Pulmonary artery endothelial cell (primary cell): Measurements from ENCODE around the gene ISM1. TPM values are rescaled to one million over a fixed set of nuclear protein-coding genes. Genes with fewer than 3 reads are reported as not detected.

Source experiments
- DNase-seq: peaks from one replicate; pipeline ENCODE4 v3.0.0-alpha.2; 2011; ENCODE audit warnings: low read depth, low spot score
- total RNA-seq: library from RNA; depleted of rRNA; stranded (reverse); fragments of >200 nt; gene quantifications from 2 replicates; pipeline ENCODE4 v1.2.3, GENCODE V29; 2014

Gene ISM1
- total RNA-seq = under 0.01 and 0.04 TPM in 2 replicates

DNA sequence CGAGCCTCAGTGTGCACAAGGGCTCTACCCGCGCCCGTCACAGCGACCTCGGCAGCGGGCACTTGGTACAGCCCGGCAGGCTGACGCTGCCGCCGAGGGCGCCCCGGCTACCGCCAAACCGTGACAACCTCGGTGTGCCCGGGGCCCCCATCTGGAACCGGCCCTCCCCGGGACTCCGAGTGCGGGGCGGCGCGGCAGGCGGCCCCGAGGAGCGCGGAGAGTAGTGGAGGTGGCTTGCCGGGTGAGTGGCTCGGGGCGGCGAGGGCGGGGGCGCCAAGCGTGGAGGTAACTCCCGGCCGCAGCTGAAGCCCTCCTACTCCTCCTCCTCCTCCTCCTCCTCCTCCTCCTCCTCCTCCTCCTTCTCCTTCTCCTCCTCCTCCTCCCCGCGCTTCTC, at the start of gene ISM1:
Gene ISM1, plus strand, starts transcription at position 371 of the 394 bp plus-strand sequence. CDS start 503 bp downstream, outside the sequence.
- no peak for DNase-seq

DNA sequence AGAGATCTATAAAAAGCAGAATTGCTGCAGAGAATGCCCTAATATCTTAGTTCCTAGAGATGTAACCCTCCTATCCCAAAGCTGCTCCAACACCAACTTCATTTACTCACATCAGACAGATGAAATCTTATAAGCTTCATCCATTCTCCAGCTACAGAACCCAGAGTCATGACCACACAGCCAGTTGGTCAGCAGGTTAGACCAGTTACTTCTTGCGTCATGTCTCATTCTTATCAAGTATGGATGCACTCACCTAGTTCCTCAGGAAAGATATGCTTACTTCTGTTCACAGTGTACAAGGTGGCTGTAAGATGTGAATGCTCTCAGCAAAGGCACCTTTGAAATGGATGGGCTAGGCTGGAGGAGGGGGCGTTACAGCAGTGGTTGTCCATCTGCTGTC, 47.9 kb upstream of the ISM1 start:
- no peak for DNase-seq

DNA sequence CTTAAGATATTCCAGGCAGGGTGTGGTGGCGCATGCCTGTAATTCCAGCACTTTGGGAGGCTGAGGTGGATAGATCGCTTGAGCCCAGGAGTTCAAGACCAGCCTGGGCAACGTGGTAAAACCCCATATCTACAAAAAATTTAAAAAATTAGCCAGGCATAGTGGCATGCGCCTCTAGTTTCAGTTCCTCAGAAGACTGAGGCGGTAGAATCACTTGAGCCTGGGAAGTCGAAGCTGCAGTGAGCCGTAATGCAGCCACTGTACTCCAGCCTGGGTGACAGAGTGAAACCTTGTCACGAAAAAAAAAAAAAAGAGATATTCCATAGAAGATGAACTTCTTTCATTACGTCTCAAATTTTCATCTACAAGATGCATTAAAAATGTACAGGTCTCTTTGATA, 46.7 kb upstream of the ISM1 start:
- DNase-seq = no peak

DNA sequence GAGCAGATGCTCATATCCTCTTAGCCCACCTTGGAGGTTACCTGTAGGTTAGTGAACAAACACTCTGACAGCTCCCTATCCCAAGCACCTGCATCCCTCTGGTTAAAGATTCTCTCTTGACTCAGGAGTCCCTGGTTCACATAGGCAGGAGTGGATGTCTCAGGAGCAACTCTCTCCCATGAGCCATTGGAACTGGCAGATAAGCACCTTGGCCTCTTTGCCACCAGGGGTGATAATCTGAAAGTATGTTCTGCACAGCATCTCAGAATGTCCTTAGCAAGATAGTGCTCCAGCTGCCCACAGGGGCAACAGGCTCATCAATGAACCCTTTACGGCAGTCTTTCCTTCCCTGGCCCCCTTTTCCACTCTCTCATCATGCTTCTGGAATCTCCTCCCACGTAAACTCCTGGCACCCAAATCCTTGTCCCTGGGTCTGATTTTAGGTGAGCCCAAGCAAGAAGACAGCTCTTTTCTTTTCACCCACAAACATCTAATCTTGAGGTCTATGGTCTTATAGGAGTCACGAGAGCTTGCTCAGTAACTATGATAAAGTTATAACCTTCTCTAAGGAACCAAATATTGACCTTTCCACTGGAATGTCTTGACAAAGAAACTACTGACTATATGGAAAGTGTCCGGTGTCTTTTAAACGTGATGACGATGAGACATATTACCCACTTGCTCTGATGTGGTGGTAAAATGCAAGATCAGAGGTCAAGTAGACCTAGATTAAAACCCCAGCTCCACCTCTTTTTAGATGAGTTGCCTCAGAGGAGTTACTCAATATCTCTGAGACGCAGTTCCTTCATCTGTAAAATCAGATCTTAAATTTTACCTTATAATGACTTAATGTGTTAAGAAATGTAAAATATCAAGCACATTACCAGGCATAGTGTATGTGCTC, 39.8 kb upstream of the ISM1 start:
- no peak for DNase-seq

DNA sequence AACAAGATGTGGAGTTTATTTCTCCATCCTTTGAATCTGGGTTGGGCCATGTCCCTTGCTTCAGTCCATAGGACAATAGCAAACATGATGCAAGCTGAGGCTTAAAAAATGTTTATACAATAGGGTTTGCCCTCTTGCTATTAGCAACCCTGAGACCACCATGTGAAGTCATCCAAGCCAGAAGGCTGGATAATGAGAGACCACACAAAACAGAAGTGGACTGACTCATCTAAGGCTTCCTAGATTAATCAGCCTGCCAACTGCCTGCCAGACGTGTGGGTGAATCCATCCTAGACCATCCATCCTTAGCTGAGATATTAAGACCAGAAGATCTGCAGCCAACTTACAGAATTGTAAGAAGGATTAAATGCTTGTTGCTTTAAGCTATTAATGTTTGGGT, 38.1 kb upstream of the ISM1 start:
- no peak for DNase-seq

DNA sequence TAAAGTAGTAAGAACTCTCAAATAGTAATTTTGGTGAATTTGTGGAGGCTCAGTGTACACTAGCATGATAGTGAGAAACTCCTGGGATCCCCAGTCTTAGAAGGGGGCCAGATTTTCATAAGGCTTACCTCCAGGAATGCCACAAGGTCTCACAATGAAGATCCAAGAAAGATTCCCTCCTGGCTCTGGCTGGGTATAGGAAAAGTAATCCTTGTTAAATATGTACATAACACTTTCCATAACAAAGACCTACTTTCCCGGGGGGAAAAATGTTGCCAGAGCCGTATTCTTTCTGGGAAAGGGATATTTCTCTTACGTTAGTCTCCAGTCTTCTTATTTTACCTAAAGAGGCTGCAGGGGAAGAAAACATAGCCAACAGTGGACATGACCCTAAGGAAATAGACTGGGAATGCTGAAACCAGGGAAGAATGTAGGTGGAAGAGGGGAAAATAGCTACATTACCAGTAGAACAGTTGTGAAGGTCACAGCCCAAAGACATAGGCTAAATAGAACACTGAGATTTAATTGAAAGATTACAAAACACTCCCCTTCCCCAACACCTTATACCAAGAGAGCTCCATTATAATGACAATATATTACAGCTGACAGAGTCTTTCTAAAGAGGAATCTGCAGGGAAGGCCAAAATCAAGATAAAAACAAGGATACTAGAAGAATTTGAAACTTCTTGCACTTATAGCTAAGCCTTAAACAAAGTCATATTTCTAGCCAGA, 34.9 kb upstream of the ISM1 start:
- DNase-seq = no peak

DNA sequence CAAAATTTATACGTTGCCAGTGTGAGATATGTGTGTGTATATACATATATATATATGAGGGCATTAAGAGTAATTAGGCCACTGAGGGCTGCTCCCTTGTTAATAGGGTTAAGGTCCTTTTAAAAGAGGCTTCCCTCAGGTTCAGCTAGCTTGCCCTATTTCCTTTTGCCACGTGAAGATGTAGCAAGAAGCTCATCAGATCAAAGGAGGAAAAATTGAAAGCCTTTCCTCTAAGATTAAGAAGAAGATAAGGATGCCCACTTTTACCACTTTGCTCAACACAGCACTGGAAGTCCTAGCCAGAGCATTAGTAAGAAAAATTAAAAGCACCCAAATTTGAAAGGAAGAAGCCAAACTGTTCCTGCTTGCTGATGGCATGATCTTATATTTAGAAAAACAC, 33.2 kb upstream of the ISM1 start:
- DNase-seq = no peak

DNA sequence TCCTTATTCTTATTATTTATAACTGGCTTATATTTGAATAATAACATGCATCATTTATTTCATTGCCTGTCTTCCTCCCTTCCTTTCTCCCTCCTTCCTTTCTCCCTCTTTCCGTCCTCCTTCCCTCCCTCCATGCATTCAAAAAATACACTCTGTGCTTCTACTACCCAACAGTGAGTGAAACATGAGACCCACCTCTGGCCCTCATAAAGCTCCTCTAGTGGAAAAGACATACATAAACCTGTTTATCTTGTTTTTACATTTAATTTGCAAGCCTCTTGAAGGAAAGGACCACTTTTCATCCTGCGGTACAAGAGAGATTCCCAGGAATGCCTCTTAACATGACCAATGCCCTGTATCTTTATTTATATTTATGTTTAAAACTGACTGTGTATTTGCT, 21.8 kb upstream of the ISM1 start:
- no peak for DNase-seq

DNA sequence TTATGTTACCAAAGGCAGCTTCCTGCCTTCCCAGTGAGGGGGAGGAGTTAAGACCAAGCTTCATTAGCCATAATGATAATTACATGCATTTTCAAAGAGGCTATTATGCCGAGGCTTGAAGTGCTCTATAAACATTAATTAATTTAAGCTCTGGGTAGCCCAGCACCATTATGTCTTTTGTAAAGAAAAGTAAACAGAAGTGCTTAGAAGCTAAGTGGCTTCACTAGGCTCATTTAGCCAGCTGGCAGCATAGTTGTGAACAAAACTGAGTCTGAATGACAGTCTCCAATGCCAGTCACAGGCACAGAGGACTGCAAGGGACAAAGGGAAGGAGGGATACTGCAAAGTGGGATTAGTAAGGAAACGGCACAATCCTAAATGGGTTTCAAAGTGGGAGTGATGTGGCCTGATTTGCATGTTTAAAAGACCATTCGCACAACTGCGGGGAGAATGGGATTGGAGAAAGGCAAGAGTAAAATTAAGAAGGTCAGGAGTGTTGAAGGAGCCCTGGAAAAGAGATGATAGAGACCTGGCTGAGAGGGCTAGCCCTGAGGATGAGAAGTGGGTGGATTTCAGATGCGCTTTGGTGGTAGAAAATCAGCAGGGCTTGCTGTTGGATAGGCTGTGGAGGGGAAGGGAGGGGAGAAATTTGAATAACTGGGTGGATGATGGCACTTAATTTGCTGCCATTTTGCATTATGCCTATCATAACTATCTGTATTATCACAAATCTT, 20.1 kb upstream of the ISM1 start:
- DNase-seq = no peak

DNA sequence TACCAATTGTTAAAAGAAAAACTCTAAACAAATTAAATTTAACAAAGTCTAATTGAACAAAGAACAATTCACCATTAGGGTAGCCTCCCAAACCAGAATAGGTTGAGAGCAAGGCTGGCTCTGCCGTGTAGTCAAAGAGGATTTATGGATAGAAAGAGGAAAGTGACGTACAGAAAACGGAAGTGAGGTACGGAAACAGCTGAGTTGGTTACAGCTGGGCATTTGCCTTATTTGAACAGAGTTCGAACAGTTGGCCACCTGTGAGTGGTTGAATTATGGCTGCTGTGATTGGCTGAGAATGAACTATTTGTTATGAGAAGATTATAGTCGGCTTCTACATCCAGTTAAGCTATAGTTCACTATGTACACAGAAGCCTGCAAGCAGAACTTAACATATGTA, 18.5 kb upstream of the ISM1 start:
- DNase-seq = no peak

DNA sequence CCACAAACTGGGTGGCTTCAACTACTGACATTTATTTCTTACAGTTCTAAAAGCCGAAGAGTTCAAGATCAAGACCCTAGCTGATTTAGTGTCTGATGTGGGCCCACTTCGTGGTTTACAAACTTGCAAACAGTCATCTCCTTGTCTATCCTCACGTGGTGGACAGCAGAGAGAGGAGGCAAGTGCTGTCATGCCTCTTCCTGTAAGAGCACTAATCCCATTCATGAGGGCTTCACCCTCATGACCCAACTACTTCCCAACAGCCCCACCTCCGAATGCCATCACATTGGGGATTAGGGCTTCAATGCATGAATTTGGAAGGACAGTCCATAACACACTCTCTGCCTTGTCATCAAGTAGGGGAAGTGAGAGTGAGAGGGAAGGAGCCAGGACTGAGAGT, 15.6 kb upstream of the ISM1 start:
- DNase-seq = no peak

DNA sequence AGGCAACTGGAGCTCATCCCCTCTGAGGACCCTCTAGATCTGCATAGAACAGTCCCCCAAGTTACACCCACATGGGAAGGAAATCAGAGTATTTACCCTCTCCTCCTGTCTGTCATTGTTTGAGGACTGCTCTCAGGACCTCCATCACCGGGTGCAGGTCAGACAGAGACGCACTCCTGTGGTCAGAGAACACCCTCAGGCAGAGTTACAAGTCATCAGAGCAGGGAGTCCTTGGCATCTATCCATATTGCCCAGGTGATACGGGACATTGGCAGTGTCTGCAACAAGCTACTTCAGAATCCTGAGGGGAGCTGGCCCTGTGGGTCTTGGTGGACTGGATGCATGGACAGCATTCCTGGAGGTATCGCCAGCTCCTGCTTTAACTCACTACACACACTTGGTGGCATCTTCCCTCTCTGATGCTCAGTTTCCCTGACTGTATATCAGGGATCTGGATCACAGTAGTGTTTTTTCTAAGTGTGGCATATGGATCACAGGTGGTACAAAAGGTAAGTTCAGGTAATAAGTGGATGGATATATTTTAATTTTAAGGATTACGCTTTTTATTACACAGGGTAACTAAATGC, 15.1 kb upstream of the ISM1 start:
- no peak for DNase-seq

DNA sequence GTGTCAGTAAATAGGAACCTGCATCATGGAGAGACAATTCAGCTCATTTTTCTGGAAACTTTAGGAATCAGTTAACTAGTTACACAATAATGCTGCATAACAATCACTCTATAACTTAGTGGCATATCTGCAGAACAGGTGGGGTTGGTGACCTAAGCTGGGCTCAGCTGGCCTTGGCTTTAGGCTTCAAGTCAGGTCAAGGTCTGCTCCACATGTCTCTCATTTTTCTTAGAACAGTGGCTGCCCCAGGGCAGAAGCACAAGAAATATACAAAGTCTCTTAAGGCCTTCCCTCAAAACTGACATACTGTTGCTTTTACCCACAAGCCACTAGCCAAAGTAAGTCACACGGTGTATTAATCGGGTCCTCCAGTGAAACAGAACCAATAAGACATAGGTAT, 14.1 kb upstream of the ISM1 start:
- DNase-seq = no peak

DNA sequence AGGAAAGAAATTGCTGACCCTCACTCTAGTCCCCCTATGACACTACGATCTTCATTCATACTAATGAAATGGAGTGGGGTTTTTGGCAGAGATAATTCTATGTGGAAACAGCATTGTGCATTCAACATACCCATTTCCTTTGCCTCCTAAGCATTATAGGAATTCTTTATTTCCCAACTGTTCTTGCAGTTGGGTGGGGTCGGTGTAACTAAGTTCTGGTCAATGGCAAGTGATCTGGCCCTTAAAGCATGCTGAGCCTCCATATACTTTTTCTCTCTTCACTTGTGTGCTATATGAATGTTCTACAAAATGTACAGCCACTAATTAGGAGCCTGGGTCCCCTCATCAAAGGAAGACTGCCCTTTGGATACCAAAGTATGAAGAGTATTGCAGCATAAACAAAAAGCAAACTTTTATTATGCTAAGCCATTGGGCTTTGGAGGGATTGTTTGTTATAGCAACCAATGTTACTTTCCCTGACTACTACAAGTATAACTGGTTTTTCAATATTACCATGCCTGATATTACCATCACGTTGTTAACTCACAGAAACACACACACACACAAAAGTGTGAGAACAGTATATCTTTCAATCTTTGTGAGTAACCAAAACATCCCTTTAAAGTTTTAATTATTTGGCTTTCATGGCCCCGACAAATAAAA, 9.0 kb upstream of the ISM1 start:
- no peak for DNase-seq

DNA sequence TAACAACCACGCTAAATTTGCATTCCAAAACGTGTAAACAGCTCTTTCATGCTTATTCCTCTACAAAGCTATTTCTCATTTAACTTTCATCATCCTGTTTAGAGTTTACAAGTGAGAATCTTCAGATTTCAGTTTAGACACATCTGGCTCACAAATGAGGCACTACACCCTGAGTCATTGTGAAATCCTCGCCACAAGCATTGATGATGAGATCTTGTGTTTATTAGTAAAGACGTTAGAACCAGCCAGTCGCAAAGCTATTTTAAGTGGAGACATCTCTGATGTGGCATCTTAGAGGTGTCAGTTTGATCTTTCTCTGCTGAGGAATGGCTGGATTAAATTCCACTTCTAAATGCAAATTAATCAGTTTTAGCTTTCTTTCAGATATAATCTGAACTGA, 8.3 kb upstream of the ISM1 start:
- DNase-seq = no peak

DNA sequence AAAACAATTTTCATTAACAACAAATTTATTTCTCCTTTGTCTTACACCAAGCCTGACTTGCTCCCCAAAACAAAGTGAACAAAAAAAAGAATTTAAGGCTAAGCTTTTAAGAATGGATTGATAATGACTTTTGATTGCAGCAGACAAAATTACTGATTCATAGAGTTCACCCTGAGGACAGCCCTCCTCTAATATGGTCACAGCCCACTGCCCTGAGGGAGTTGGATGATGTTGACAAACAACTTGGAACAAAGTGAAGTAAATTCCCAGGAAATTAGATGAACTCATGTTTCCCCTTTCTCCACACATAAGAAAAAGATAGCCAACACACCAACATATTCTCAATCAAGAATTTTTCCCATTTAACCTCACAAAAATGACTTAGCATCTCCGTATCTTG, 7.7 kb upstream of the ISM1 start:
- no peak for DNase-seq

DNA sequence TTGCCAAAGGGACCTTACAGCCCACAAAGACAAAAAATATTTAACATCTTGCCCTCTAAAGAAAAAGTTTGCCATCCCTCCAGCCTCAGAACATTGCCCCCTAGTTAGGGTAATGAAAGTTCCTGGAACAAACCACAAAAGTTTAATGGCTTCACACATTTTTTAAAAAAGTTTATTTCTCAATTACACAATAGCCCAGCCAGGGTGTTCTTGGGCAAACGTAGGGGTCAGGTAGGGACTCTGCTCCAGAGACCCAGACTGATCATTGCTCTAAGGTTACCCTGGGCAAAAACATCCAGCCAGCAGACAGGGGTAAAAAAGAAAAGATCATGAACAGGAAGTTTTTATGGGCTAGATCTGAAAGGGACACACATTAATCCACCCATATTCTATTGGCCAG, 4.5 kb upstream of the ISM1 start:
- DNase-seq = no peak

DNA sequence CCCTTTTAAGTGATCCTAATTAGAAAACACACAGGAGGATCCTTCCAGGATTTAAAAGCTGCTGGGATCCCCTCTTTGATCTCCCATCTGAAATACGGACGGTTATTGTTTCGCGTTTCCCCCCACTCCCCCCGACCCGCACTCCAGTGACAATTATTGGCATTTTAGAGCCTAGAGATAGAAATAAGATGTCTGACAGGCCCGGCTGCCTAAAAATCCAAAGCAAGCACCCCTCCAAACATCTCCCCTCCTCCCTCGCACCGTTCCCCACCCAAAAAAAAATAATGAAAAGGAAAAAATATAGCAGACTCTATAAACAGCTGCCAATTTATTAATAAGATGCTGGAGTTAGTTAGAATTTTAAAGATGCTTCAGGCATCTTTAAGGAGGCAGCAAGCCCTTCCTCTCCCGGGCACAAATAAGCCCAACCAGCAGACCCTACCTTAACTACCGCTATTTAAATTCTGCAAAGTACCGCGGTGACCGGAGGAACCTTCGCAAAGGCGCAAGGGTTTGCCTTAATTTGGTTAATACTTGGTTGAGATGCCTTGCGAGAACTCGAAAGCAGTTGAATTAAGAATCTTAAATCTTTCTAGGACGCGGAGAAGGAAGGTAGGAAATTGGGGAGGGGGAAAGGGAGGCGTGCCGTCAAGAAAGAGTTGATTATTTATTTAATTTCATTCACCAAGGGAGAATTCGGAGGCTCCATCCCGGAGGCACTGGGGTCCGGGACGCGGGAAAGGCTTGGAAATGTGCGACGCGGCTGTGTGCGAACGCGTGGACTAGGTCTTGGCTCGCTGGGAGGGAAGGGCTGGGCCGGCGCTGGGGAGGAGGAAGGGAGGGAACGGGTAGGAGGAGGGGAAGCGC, 1.5 kb upstream of the ISM1 start:
- DNase-seq = no peak

DNA sequence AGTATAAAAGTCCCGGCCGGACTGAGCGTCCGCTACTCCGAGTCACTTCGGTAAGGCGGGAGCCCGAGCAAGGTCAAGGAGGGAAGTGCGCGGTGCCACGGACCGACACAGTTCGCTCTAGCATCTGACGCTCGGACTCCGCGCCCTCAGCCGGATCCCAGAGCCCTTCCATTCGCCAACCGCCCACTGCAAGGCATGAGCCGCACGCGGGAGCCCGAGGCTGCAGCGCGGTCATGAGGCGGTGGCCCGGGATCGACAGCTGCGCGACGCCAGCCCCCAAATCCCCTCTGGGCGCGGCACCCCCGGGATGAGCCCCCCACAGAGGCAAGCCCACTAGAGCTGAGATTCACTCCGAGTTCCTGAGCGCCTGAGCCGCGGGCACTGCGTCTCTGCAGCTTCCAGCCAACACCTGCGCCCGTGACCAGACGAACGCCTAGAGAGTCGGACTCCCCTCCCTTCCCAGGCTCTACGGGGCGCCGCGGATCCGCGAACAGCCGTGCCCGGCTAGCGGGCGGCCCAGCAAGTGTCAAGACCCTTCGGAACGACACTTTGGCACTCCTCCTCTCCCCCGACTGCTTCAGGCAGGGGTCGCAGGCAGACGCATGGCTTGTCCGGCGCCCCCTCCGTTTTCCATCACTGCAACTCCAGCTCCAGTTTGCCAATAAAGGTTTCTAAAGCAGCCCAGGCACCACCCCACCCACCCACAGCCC, 725 bp upstream of the ISM1 start:
- no peak for DNase-seq

DNA sequence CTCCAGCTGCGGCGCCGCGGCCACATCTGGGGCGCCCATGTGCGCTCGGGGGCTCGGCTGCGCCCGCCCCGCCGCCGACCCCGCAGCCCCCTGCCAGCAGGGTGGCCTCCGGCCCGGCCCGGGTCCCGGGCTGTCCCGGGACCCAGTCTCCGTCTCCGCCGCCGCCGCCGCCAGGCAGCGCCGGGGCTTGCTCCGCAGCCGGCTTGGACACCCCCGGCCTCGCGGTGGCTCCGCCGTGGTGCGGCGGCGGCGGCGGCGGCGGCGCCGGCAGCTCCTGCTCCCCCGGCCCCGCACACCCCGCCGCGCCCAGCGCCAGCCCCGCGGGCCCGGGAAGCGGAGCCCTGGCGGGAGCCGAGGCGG, 219 bp downstream of the ISM1 start:
- DNase-seq = no peak
